Transverse colon (tissue), 4 donors: ENCODE data around the gene FCSK. TPM values are rescaled to one million over a fixed set of nuclear protein-coding genes. Genes with fewer than 3 reads are reported as not detected.

ENCODE experiments used
- DNase-seq: peaks from one replicate; pipeline ENCODE4 v3.0.0-alpha.2; 2019
- H3K27ac ChIP-seq, 4 donors: fragments of 200-600 bp; sonication (generic); 2 replicates each; pipeline ENCODE4 v1.5.1; 2016 to 2018; ENCODE audit warnings: inconsistent platforms in 4 of 4
- H3K27me3 ChIP-seq: fragments of 200-600 bp; sonication (generic); 2 replicates; pipeline ENCODE4 v1.5.1; 2017; ENCODE audit warnings: inconsistent platforms
- H3K36me3 ChIP-seq, 4 donors: fragments of 200-600 bp; sonication (generic); 2 replicates each; pipeline ENCODE4 v1.5.1; 2017 to 2019; ENCODE audit warnings: inconsistent platforms in 4 of 4
- H3K4me1 ChIP-seq, 4 donors: fragments of 200-600 bp; sonication (generic); 2 replicates each; pipeline ENCODE4 v1.5.1; 2017 to 2020; ENCODE audit warnings: inconsistent platforms in 4 of 4
- H3K4me3 ChIP-seq, 4 donors: fragments of 200-600 bp; sonication (generic); 1 replicate in 1 of 4; 2 replicates in 3 of 4; pipeline versions ENCODE4 v1.5.1 to v1.6.1; 2017 to 2019; ENCODE audit warnings: inconsistent platforms in 4 of 4
- H3K9me3 ChIP-seq, 2 donors: fragments of 200-600 bp; sonication (generic); 2 replicates each; pipeline ENCODE4 v1.5.1; 2017 to 2019; ENCODE audit warnings: inconsistent platforms in 2 of 2
- EP300 ChIP-seq: sonication (generic); formaldehyde crosslinking; IDR thresholded peaks from one replicate; pipeline ENCODE4 v1.6.1; 2017; ENCODE audit warnings: antibody characterized with exemption, low read depth
- POLR2A ChIP-seq: fragments of 450-650 bp; IDR thresholded peaks from one replicate; pipeline ENCODE4 v1.6.1; 2016; ENCODE audit warnings: antibody characterized with exemption, mild to moderate bottlenecking, moderate library complexity
- POLR2AphosphoS5 ChIP-seq, 3 donors: sonication (generic); formaldehyde crosslinking; IDR thresholded peaks; one replicate each; pipeline ENCODE4 v1.6.1; 2016; ENCODE audit warnings: antibody characterized with exemption in 3 of 3
- WGBS, 2 donors: methylation state at CpG; one replicate each; pipeline ENCODE4 v1.1.5; 2018; ENCODE audit warnings: low coverage in 1 of 2; 5-methylcytosine and 5-hydroxymethylcytosine counted together
- in situ Hi-C, 4 donors: fragments of 200-750 bp; cut with MboI; loops; one replicate each; pipeline versions ENCODE4 v1.15.0 to v1.15.1; 2017; ENCODE audit warnings: low sequenced_read_pairs in 3 of 4, low pct_ligation_motif_present in 1 of 4, low pct_unique_long_range_greater_than_20kb in 1 of 4
- intact Hi-C: fragments of 100-400 bp; cut with DNase I; formaldehyde crosslinking; loops from one replicate; pipeline ENCODE4 v1.15.1; 2023; ENCODE audit warnings: low total_unique reads
- total RNA-seq, 4 donors: library from RNA; depleted of rRNA; stranded (reverse); fragments of >200 nt; gene quantifications; one replicate each; pipeline ENCODE4 v1.1.0, GENCODE V29; 2016
- TF ChIP-seq, protein P1 (sequence below), 5 experiments: fragments of 200-600 bp in 3 of 5; fragments of 450-650 bp in 2 of 5; sonication (generic) in 3 of 5; IDR thresholded peaks; 1 replicate in 2 of 5; 2 replicates in 3 of 5; pipeline ENCODE4 v1.5.1; 2016 to 2017; ENCODE audit warnings: antibody characterized with exemption in 5 of 5, inconsistent platforms in 3 of 5, mild to moderate bottlenecking in 2 of 5, moderate library complexity in 1 of 5

Gene FCSK
- total RNA-seq, 4 donors from 2014 or later: 38.5 to 62.7 (median 43.1) TPM

DNA sequence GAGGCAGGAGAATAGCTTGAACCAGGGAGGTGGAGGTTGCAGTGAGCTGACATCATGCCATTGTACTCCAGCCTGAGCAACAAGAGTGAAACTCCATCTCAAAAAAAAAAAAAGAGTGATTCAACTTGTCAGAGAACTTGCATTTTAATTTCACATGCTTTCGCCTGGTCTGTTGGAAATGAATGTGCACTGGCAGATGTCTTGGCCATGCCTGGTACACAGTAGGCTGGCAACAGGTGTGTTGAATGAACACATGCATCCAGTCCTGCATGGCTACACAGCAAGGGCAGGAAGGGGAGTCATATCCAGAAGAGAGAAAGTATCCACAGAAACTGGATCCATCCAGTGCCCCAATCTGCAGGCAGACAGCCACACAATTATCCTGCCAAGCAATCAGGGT is 57.4 kb downstream of the FCSK start:
- intact Hi-C loops (no loop called here), in situ Hi-C loops (no loop called here)
- Histone ChIP-seq H3K27me3 (no peaks in the 10 kb centered on the region), H3K4me1 (no peaks in the 10 kb centered on the region), H3K36me3 (peaks cover 0 to 81% (median 38%) of the 10 kb centered on the region in 4 donors), H3K9me3 (no peaks in the 10 kb centered on the region), H3K27ac (no peak overlapping the region), H3K4me3 (no peak overlapping the region)
- no peak for DNase-seq
- TF ChIP-seq POLR2A (no peak), EP300 (no peak), POLR2AphosphoS5 (IDR thresholded peaks at IDR 0.05) (no peak)
- TF ChIP-seq, protein P1, sequence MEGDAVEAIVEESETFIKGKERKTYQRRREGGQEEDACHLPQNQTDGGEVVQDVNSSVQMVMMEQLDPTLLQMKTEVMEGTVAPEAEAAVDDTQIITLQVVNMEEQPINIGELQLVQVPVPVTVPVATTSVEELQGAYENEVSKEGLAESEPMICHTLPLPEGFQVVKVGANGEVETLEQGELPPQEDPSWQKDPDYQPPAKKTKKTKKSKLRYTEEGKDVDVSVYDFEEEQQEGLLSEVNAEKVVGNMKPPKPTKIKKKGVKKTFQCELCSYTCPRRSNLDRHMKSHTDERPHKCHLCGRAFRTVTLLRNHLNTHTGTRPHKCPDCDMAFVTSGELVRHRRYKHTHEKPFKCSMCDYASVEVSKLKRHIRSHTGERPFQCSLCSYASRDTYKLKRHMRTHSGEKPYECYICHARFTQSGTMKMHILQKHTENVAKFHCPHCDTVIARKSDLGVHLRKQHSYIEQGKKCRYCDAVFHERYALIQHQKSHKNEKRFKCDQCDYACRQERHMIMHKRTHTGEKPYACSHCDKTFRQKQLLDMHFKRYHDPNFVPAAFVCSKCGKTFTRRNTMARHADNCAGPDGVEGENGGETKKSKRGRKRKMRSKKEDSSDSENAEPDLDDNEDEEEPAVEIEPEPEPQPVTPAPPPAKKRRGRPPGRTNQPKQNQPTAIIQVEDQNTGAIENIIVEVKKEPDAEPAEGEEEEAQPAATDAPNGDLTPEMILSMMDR (IDR thresholded peaks at IDR 0.05): no peak
- 96% methylated on average over 1 of the region's 1 CpG; no CpG with 5 or more reads in 1 of the 2 donors for WGBS, 2 donors

DNA sequence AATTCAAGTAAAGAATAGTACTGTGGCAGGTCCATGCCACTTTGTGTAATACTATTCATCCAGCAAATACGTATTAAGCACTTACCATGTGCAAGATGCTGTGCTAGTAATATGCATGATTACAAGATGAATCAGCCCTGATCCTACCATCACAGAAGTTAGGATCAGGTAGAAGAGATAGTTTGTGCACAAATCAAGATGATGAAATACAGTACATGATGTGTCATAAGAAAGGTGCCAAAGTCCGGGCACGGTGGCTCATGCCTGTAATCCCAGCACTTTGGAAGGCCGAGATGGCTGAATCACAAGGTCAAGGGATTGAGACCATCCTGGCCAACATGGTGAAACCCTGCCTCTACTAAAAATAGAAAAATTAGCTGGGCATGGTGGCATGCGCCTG is 58.1 kb downstream of the FCSK start:
- intact Hi-C loops (no loop called here), in situ Hi-C loops (no loop called here)
- peaks cover 0 to 88% (median 40%) of the 10 kb centered on the region in 4 donors for H3K36me3 ChIP-seq
- 84 to 91% methylated on average over 3 to 5 of the region's 5 CpGs for WGBS, 2 donors
- no peak for DNase-seq
- no peak overlapping the region for H3K27ac ChIP-seq
- H3K4me3 ChIP-seq: no peak overlapping the region
- TF ChIP-seq POLR2A: no peak
- no peak for TF ChIP-seq EP300
- TF ChIP-seq, protein P1 (IDR thresholded peaks at IDR 0.05): no peak
- no peak for TF ChIP-seq POLR2AphosphoS5 (IDR thresholded peaks at IDR 0.05)
- H3K9me3 ChIP-seq: no peaks in the 10 kb centered on the region
- H3K27me3 ChIP-seq: no peaks in the 10 kb centered on the region
- H3K4me1 ChIP-seq: no peaks in the 10 kb centered on the region

DNA sequence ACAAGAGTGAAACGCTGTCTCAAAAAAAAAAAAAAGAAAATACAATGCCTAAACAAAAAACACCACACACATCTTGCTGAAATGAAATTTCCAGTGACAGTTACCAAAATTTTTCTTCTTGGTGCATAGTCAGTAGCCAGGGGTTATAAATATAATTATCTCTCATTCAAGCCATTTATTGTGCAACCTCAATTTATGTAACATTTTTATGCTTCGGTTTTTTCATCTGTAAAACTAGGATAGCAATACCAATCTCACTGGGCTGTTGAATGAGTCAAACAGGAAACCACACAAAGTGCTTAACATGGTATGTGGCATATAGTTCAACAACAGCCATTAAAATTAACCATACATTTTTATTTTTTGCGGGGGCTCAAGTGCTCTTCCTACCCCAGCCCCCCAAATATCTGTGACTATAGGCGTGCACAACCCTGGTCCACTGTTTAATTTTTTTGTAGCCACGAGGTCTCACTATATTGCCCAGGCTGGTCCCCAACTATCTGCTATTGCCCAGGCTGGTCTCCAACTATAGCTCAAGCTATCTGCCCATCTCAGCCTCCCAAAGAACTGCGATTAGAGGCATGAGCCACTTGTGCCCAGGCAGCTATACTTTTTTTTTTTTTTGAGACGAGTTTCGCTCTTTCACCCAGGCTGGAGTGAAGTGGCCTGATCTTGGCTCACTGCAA is 66.4 kb downstream of the FCSK start:
- Histone ChIP-seq H3K4me1 (peaks cover 13 to 24% (median 19%) of the 10 kb centered on the region in 4 donors), H3K27me3 (no peaks in the 10 kb centered on the region), H3K27ac (no peak overlapping the region), H3K36me3 (peaks cover 0 to 30% (median 11%) of the 10 kb centered on the region in 4 donors), H3K9me3 (no peaks in the 10 kb centered on the region), H3K4me3 (no peak overlapping the region)
- no peak for TF ChIP-seq EP300
- no peak for TF ChIP-seq POLR2A
- TF ChIP-seq, protein P1 (IDR thresholded peaks at IDR 0.05): no peak
- no peak for TF ChIP-seq POLR2AphosphoS5 (IDR thresholded peaks at IDR 0.05)
- intact Hi-C loops: no loop called here
- DNase-seq: no peak
- 66 to 68% methylated on average over 8 of the region's 8 CpGs for WGBS, 2 donors
- in situ Hi-C loops: loop anchor here in 1 of 4 donors (10.0 kb wide), 1 partner anchor 134 kb away; no protein-coding TSS in a partner anchor

DNA sequence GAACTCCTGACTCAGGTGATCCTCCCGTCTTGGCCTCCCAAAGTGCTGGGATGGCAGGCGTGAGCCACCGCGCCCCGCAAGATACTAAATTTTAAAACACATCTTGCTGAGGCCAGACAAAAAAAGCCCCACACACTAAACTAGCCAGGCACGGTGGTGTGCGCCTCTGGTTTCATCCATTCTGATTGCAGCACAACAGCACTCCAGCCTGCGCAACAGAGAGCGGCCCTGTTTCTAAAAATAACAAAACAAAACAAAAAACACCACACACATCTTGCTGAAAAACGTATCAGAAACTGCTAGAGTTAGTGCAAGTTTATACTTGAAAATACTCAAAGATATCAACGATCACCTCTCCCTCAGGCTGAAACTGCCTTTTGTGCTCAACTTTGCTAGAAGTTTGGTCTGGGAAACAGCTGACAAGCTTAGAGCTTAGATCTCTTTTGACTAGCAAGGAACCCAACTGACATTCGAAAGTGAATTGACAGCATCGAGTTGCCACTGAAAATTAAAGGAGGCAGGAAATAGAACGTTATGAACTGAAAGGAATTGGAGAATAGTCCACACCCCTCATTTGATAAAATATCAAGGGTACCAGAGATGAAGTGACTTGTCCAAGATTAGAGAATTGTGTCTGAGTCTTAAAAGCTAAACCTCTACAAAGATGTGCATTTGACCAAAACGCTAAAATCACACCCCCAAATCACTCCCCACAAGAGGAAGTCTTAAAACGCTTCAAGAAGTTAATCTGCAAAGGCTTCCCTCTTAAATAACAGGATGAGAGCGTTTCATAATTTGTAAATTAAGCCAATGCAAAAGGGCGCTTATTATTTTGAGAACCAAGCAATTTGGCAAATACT is 68.1 kb downstream of the FCSK start:
- Histone ChIP-seq H3K4me3 (peak overlapping the region; percentile 78 to 95 (median 88)), H3K4me1 (peaks cover 13 to 39% (median 30%) of the 10 kb centered on the region in 4 donors), H3K27me3 (no peaks in the 10 kb centered on the region), H3K36me3 (peaks cover 0 to 21% (median 4%) of the 10 kb centered on the region in 4 donors), H3K9me3 (no peaks in the 10 kb centered on the region), H3K27ac (peak overlapping the region; percentile 85 to 94 (median 90))
- no peak for DNase-seq
- TF ChIP-seq POLR2AphosphoS5 (IDR thresholded peaks at IDR 0.05) (no peak), POLR2A (no peak), EP300 (no peak)
- TF ChIP-seq, protein P1 (IDR thresholded peaks at IDR 0.05): no peak
- in situ Hi-C loops: loop anchor here in 1 of 4 donors (10.0 kb wide), 1 partner anchor 132 kb away; no protein-coding TSS in a partner anchor
- WGBS, 2 donors: 47 to 60% methylated on average over 13 to 18 of the region's 18 CpGs
- intact Hi-C loops: no loop called here
